ENCODE data around the gene ARHGAP45.

Gene ARHGAP45

DNA sequence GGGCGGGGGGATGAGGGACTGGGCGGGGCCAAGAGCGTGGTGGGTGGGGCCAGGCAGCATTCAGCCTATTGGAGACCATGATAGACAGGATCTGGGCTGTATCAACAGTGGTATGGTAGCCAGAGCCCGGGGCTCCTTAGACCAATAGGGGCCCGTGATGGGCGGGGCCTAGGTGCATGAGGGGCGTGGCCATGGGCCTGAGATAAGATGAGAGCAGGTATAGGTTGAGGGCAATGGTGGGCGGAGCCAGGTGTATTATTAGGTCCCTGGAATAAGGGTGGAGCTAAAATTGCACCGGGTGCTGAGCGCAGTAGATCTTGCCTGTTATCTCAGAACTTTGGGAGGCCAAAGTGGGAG lies 21.7 kb upstream of the ARHGAP45 start:
- peaks cover 5% of the 10 kb centered on the region for H3K4me1 ChIP-seq (ENCODE audit: low read length)
- H3K27ac ChIP-seq (ENCODE audit: low read length), result no peak overlapping the region
- H3K9ac ChIP-seq (ENCODE audit: low read length), result no peak overlapping the region
- H4K20me1 ChIP-seq (ENCODE audit: insufficient read depth, low read length), result peaks cover 5% of the 10 kb centered on the region; the same call in 1 of the 2 replicates
- no peak overlapping the region for H3K4me3 ChIP-seq (ENCODE audit: low read length)
- H2AFZ ChIP-seq (ENCODE audit: low read depth, low read length), result no peak overlapping the region
- no peaks in the 10 kb centered on the region for H3K9me3 ChIP-seq (ENCODE audit: insufficient read depth, low read length)
- peaks cover 33% of the 10 kb centered on the region for H3K36me3 ChIP-seq (replicated peaks; ENCODE audit: low read depth, low read length)
- no peaks in the 10 kb centered on the region for H3K27me3 ChIP-seq (ENCODE audit: low read depth, low read length)
- peaks cover 10% of the 10 kb centered on the region; the same call in 1 of the 2 replicates for H3K79me2 ChIP-seq (ENCODE audit: low read length)
- no peak overlapping the region for H3K4me2 ChIP-seq (ENCODE audit: low read length)
- TF ChIP-seq, protein P1, sequence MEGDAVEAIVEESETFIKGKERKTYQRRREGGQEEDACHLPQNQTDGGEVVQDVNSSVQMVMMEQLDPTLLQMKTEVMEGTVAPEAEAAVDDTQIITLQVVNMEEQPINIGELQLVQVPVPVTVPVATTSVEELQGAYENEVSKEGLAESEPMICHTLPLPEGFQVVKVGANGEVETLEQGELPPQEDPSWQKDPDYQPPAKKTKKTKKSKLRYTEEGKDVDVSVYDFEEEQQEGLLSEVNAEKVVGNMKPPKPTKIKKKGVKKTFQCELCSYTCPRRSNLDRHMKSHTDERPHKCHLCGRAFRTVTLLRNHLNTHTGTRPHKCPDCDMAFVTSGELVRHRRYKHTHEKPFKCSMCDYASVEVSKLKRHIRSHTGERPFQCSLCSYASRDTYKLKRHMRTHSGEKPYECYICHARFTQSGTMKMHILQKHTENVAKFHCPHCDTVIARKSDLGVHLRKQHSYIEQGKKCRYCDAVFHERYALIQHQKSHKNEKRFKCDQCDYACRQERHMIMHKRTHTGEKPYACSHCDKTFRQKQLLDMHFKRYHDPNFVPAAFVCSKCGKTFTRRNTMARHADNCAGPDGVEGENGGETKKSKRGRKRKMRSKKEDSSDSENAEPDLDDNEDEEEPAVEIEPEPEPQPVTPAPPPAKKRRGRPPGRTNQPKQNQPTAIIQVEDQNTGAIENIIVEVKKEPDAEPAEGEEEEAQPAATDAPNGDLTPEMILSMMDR (IDR thresholded peaks at IDR 0.05; ENCODE audit: low read depth, low read length), result no peak
- no peak for TF ChIP-seq EZH2phosphoT487 (IDR thresholded peaks at IDR 0.05; ENCODE audit: low read depth)

DNA sequence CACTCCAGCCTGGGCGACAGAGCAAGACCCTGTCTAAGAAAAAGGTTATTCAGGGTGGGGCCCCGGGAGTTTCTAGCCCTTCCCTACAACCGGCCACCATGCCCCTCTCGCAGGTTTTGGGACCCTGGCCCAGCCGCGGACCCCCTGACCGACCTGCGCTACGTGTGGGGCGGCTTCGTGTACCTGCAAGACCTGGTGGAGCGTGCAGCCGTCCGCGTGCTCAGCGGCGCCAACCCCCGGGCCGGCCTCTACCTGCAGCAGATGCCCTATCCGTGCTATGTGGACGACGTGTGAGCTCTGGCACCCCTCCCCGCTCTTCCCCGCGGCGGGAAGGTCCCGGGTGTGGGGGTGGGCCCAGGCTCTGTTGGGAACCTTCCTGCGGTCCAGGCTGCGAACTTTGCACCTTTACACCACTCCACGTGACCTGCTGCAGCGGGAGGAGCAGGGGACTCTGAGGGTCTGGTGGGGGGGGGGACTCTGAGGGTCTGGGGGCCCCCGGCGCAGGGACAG lies 20.8 kb upstream of the ARHGAP45 start:
- Histone ChIP-seq H3K4me3 (ENCODE audit: low read length) (no peak overlapping the region), H2AFZ (ENCODE audit: low read depth, low read length) (no peak overlapping the region), H3K79me2 (ENCODE audit: low read length) (peaks cover 3% of the 10 kb centered on the region; the same call in 1 of the 2 replicates), H3K27ac (ENCODE audit: low read length) (no peak overlapping the region), H3K36me3 (replicated peaks; ENCODE audit: low read depth, low read length) (peaks cover 33% of the 10 kb centered on the region), H3K9me3 (ENCODE audit: insufficient read depth, low read length) (no peaks in the 10 kb centered on the region), H3K4me1 (ENCODE audit: low read length) (peaks cover 4% of the 10 kb centered on the region), H4K20me1 (ENCODE audit: insufficient read depth, low read length) (peaks cover 3% of the 10 kb centered on the region; the same call in 1 of the 2 replicates), H3K9ac (ENCODE audit: low read length) (no peak overlapping the region), H3K27me3 (ENCODE audit: low read depth, low read length) (no peaks in the 10 kb centered on the region), H3K4me2 (ENCODE audit: low read length) (no peak overlapping the region)
- no peak for TF ChIP-seq EZH2phosphoT487 (IDR thresholded peaks at IDR 0.05; ENCODE audit: low read depth)
- TF ChIP-seq, protein P1 (IDR thresholded peaks at IDR 0.05; ENCODE audit: low read depth, low read length), result no peak

DNA sequence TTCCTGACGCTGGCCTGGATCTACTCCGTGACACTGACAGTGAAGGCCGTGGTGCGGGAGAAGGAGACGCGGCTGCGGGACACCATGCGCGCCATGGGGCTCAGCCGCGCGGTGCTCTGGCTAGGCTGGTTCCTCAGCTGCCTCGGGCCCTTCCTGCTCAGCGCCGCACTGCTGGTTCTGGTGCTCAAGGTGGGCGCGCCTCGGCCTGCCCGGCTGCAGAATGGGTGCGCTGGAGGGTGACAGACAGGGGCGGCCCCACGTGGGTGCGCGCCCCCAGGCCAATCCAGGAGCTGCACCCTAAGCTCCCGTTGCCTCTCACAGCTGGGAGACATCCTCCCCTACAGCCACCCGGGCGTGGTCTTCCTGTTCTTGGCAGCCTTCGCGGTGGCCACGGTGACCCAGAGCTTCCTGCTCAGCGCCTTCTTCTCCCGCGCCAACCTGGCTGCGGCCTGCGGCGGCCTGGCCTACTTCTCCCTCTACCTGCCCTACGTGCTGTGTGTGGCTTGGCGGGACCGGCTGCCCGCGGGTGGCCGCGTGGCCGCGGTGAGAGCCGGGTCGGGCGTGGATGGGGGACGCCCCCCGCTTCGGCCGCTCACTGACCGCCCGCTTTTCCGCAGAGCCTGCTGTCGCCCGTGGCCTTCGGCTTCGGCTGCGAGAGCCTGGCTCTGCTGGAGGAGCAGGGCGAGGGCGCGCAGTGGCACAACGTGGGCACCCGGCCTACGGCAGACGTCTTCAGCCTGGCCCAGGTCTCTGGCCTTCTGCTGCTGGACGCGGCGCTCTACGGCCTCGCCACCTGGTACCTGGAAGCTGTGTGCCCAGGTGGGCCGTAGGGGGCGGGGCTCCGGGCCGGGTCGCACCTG lies 19.9 kb upstream of the ARHGAP45 start:
- Histone ChIP-seq H3K9ac (ENCODE audit: low read length) (no peak overlapping the region), H3K27me3 (ENCODE audit: low read depth, low read length) (no peaks in the 10 kb centered on the region), H3K4me1 (ENCODE audit: low read length) (no peaks in the 10 kb centered on the region), H3K4me2 (ENCODE audit: low read length) (no peak overlapping the region), H3K4me3 (ENCODE audit: low read length) (no peak overlapping the region), H2AFZ (ENCODE audit: low read depth, low read length) (no peak overlapping the region), H3K9me3 (ENCODE audit: insufficient read depth, low read length) (no peaks in the 10 kb centered on the region), H3K79me2 (ENCODE audit: low read length) (no peaks in the 10 kb centered on the region), H3K36me3 (replicated peaks; ENCODE audit: low read depth, low read length) (peaks cover 37% of the 10 kb centered on the region), H3K27ac (ENCODE audit: low read length) (no peak overlapping the region), H4K20me1 (ENCODE audit: insufficient read depth, low read length) (no peaks in the 10 kb centered on the region)
- TF ChIP-seq, protein P1 (IDR thresholded peaks at IDR 0.05; ENCODE audit: low read depth, low read length), result no peak
- TF ChIP-seq EZH2phosphoT487 (IDR thresholded peaks at IDR 0.05; ENCODE audit: low read depth), result no peak

DNA sequence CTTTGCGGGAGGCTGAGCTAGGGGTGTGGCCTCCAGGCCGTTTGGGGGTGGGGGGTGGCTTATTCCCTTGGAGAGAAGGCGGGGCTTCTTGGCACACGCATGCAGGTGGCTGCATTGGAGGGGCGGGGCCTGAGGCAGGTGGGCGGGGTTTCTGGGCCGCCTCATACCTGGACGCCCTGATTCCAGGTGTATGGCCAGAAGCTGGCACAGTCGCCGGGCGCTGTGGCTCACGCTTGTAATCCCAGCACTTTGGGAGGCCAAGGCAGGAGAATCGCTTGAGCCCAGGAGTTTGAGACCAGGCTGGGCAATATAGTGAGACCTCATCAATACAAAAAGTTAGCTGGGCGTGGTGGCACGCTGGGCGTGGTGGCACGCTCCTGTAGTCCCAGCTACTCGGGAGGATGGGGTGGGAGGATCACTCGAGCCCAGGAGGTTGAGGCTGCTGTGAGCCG lies 19.2 kb upstream of the ARHGAP45 start:
- H3K4me2 ChIP-seq (ENCODE audit: low read length), result no peak overlapping the region
- TF ChIP-seq, protein P1 (IDR thresholded peaks at IDR 0.05; ENCODE audit: low read depth, low read length), result no peak
- TF ChIP-seq EZH2phosphoT487 (IDR thresholded peaks at IDR 0.05; ENCODE audit: low read depth), result no peak
- H4K20me1 ChIP-seq (ENCODE audit: insufficient read depth, low read length), result no peaks in the 10 kb centered on the region
- H3K9ac ChIP-seq (ENCODE audit: low read length), result no peak overlapping the region
- H3K4me3 ChIP-seq (ENCODE audit: low read length), result no peak overlapping the region
- peaks cover 31% of the 10 kb centered on the region for H3K36me3 ChIP-seq (replicated peaks; ENCODE audit: low read depth, low read length)
- no peak overlapping the region for H2AFZ ChIP-seq (ENCODE audit: low read depth, low read length)
- H3K27ac ChIP-seq (ENCODE audit: low read length), result no peak overlapping the region
- H3K27me3 ChIP-seq (ENCODE audit: low read depth, low read length), result no peaks in the 10 kb centered on the region
- no peaks in the 10 kb centered on the region for H3K4me1 ChIP-seq (ENCODE audit: low read length)
- no peaks in the 10 kb centered on the region for H3K79me2 ChIP-seq (ENCODE audit: low read length)
- H3K9me3 ChIP-seq (ENCODE audit: insufficient read depth, low read length), result no peaks in the 10 kb centered on the region
